ENCODE data around the gene HPN. TPM values are rescaled to one million over a fixed set of nuclear protein-coding genes. Genes with fewer than 3 reads are reported as not detected.

Gene HPN
- total and polyA plus RNA-seq, 7 experiments from 2014 or later = not detected

- H3K4me3 Mint-ChIP-seq = peak overlapping the region in 9 of 10 donors; percentile 42 to 94 (median 69)
- Histone ChIP-seq H3K9me3 (ENCODE audit: control insufficient read depth in 2 of 3, low read length in 3 of 3) (no peaks in the 10 kb centered on the region), H3K4me1 (ENCODE audit: control insufficient read depth in 2 of 2, insufficient read depth in 2 of 2, low read length in 2 of 2) (peaks cover 57 to 58% of the 10 kb centered on the region in 2 donors), H3K4me3 (ENCODE audit: low read length) (peak overlapping the region; percentile 8), H3K36me3 (ENCODE audit: control insufficient read depth in 2 of 3, insufficient read depth in 3 of 3, low read length in 3 of 3) (peaks cover 0 to 58% (median 17%) of the 10 kb centered on the region in 3 experiments), H3K27ac (ENCODE audit: low read depth, low read length) (peak overlapping the region; percentile 75), H3K27me3 (ENCODE audit: control insufficient read depth in 2 of 2, insufficient read depth in 2 of 2, low read length in 2 of 2) (no peaks in the 10 kb centered on the region)
- ATAC-seq (no peak), DNase-seq (no peak)
- peaks cover 0 to 1% (median 0%) of the 10 kb centered on the region in 11 donors for H3K9me3 Mint-ChIP-seq
- peak overlapping the region; percentile 13 to 99 (median 88) for H3K27ac Mint-ChIP-seq
- peaks cover 47 to 82% (median 69%) of the 10 kb centered on the region in 7 donors for H3K4me1 Mint-ChIP-seq
- intact Hi-C loops (cut with micrococcal nuclease) = loop anchor here in 1 of 2 donors (5.0 kb wide), 2 partner anchors 239 to 279 kb away; partner anchors contain the start of genes ZNF181 and ZNF599
- CTCF ChIA-PET = interaction anchor here (0.6 to 8.6 kb wide), 7 partner anchors 8 to 172 kb away, joined by 3 to 138 read pairs (median 6); partner anchors contain the start of gene GRAMD1A
- POLR2A ChIA-PET = interaction anchor here (0.7 to 11.9 kb wide), 5 partner anchors 12 to 634 kb away, joined by 3 to 237 read pairs (median 4); partner anchors contain the start of gene GRAMD1A
- H3K36me3 Mint-ChIP-seq = peaks cover 4 to 50% (median 27%) of the 10 kb centered on the region in 5 donors
- H3K27me3 Mint-ChIP-seq = no peaks in the 10 kb centered on the region
Observed at GRCh38 chr19:35011091-35011689, 30.3 kb upstream of the HPN start.

GRCh38 chr19:35011737-35012682, 29.5 kb upstream of the HPN start:
- DNase-seq = no peak
- ChIA-PET CTCF (interaction anchor here (0.6 to 8.6 kb wide), 11 partner anchors 9 to 173 kb away, joined by 3 to 138 read pairs (median 5); partner anchors contain the start of gene GRAMD1A), POLR2A (interaction anchor here (0.6 to 11.9 kb wide), 7 partner anchors 13 to 240 kb away, joined by 3 to 237 read pairs (median 3); partner anchors contain the start of genes GRAMD1A and ZNF599)
- no peaks in the 10 kb centered on the region for H3K27me3 ChIP-seq (ENCODE audit: control insufficient read depth in 2 of 2, insufficient read depth in 2 of 2, low read length in 2 of 2)
- intact Hi-C loops (cut with micrococcal nuclease) = loop anchor here in 1 of 2 donors (2.0 to 5.0 kb wide), 4 partner anchors 79 to 280 kb away; partner anchors contain the start of genes ZNF181 and ZNF599
- no peaks in the 10 kb centered on the region for H3K9me3 ChIP-seq (ENCODE audit: control insufficient read depth in 2 of 3, low read length in 3 of 3)
- H3K4me3 ChIP-seq (ENCODE audit: low read length) = peak overlapping the region; percentile 8
- peaks cover 57 to 59% of the 10 kb centered on the region in 2 donors for H3K4me1 ChIP-seq (ENCODE audit: control insufficient read depth in 2 of 2, insufficient read depth in 2 of 2, low read length in 2 of 2)
- H3K36me3 ChIP-seq (ENCODE audit: control insufficient read depth in 2 of 3, insufficient read depth in 3 of 3, low read length in 3 of 3) = peaks cover 2 to 56% (median 19%) of the 10 kb centered on the region in 3 experiments
- Mint-ChIP-seq H3K9me3 (no peaks in the 10 kb centered on the region), H3K4me3 (peak overlapping the region; percentile 19 to 94 (median 86)), H3K36me3 (peaks cover 4 to 45% (median 21%) of the 10 kb centered on the region in 5 donors), H3K4me1 (peaks cover 40 to 77% (median 62%) of the 10 kb centered on the region in 7 donors), H3K27ac (peak overlapping the region; percentile 13 to 99 (median 96)), H3K27me3 (no peaks in the 10 kb centered on the region)
- ATAC-seq = peak; percentile 2
- H3K27ac ChIP-seq (ENCODE audit: low read depth, low read length) = peak overlapping the region; percentile 75

- Histone ChIP-seq H3K4me3 (ENCODE audit: low read length) (peak overlapping the region; percentile 48), H3K36me3 (ENCODE audit: control insufficient read depth in 2 of 3, insufficient read depth in 3 of 3, low read length in 3 of 3) (peaks cover 8 to 68% (median 27%) of the 10 kb centered on the region in 3 experiments), H3K27ac (ENCODE audit: low read depth, low read length) (peak overlapping the region; percentile 75), H3K4me1 (ENCODE audit: control insufficient read depth in 2 of 2, insufficient read depth in 2 of 2, low read length in 2 of 2) (peaks cover 57 to 59% of the 10 kb centered on the region in 2 donors), H3K27me3 (ENCODE audit: control insufficient read depth in 2 of 2, insufficient read depth in 2 of 2, low read length in 2 of 2) (no peaks in the 10 kb centered on the region), H3K9me3 (ENCODE audit: control insufficient read depth in 2 of 3, low read length in 3 of 3) (no peaks in the 10 kb centered on the region)
- peaks cover 4 to 56% (median 28%) of the 10 kb centered on the region in 5 donors for H3K36me3 Mint-ChIP-seq
- ChIA-PET POLR2A (interaction anchor here (0.8 to 11.9 kb wide), 11 partner anchors 14 to 241 kb away, joined by 3 to 237 read pairs (median 6); partner anchors contain the start of genes FXYD5, GRAMD1A, ZNF30 and ZNF599), CTCF (interaction anchor here (0.5 to 8.6 kb wide), 18 partner anchors 10 to 174 kb away, joined by 3 to 138 read pairs (median 4); partner anchors contain the start of gene GRAMD1A)
- peaks cover 41 to 83% (median 67%) of the 10 kb centered on the region in 7 donors for H3K4me1 Mint-ChIP-seq
- peak overlapping the region; percentile 76 to 99 (median 96) for H3K27ac Mint-ChIP-seq
- no peaks in the 10 kb centered on the region for H3K27me3 Mint-ChIP-seq
- peak; percentile 73 to 87 (median 79) for DNase-seq
- intact Hi-C loops (cut with micrococcal nuclease) = loop anchor here (1.0 to 5.0 kb wide), 8 partner anchors 10 to 281 kb away; partner anchors contain the start of genes ZNF181 (in 1 of the 2) and ZNF599 (in 1 of the 2)
- peak; percentile 83 for ATAC-seq
- H3K9me3 Mint-ChIP-seq = peaks cover 0 to 2% (median 0%) of the 10 kb centered on the region in 11 donors
- peak overlapping the region; percentile 76 to 94 (median 86) for H3K4me3 Mint-ChIP-seq
Observed at GRCh38 chr19:35013041-35013819, 28.3 kb upstream of the HPN start.

- peak overlapping the region; percentile 48 for H3K4me3 ChIP-seq (ENCODE audit: low read length)
- no peaks in the 10 kb centered on the region for H3K9me3 ChIP-seq (ENCODE audit: control insufficient read depth in 2 of 3, low read length in 3 of 3)
- intact Hi-C loops (cut with micrococcal nuclease) = loop anchor here (1.0 to 5.0 kb wide), 12 partner anchors 11 to 375 kb away; partner anchors contain the start of genes SCN1B (in 1 of the 2), ZNF181 (in 1 of the 2) and ZNF599 (in 1 of the 2)
- POLR2A ChIA-PET = interaction anchor here (0.6 to 11.9 kb wide), 23 partner anchors 8 to 439 kb away, joined by 3 to 237 read pairs (median 4); partner anchors contain the start of genes FXYD5, GRAMD1A, SCN1B and ZNF30
- H3K36me3 ChIP-seq (ENCODE audit: control insufficient read depth in 2 of 3, insufficient read depth in 3 of 3, low read length in 3 of 3) = peaks cover 8 to 71% (median 35%) of the 10 kb centered on the region in 3 experiments
- Mint-ChIP-seq H3K27ac (peak overlapping the region; percentile 83 to 99 (median 96)), H3K4me1 (peaks cover 44 to 78% (median 67%) of the 10 kb centered on the region in 7 donors), H3K27me3 (no peaks in the 10 kb centered on the region), H3K4me3 (peak overlapping the region; percentile 76 to 94 (median 86)), H3K36me3 (peaks cover 4 to 55% (median 28%) of the 10 kb centered on the region in 5 donors), H3K9me3 (peaks cover 0 to 2% (median 0%) of the 10 kb centered on the region in 11 donors)
- CTCF ChIA-PET = interaction anchor here (0.7 to 8.6 kb wide), 15 partner anchors 11 to 242 kb away, joined by 3 to 138 read pairs (median 4); partner anchors contain the start of gene GRAMD1A
- peaks cover 57 to 59% of the 10 kb centered on the region in 2 donors for H3K4me1 ChIP-seq (ENCODE audit: control insufficient read depth in 2 of 2, insufficient read depth in 2 of 2, low read length in 2 of 2)
- peak overlapping the region; percentile 75 for H3K27ac ChIP-seq (ENCODE audit: low read depth, low read length)
- H3K27me3 ChIP-seq (ENCODE audit: control insufficient read depth in 2 of 2, insufficient read depth in 2 of 2, low read length in 2 of 2) = no peaks in the 10 kb centered on the region
- peak in 8 of 9 donors; percentile 39 to 91 (median 87) for DNase-seq
- peak; percentile 81 for ATAC-seq
Observed at GRCh38 chr19:35013820-35014754, 27.4 kb upstream of the HPN start.
